Smooth muscle cell (in vitro differentiated cells): ENCODE measurements around the gene CABYR. TPM values are rescaled to one million over a fixed set of nuclear protein-coding genes. Genes with fewer than 3 reads are reported as not detected.

Experiments used
- DNase-seq: peaks from one replicate; lab custom pipeline; 2025; ENCODE audit not compliant: unreplicated experiment; lab: John Stamatoyannopoulos, UW
- H2AFZ ChIP-seq: fragments of 200-600 bp; sonication (generic); 2 replicates; pipeline ENCODE4 v1.6.0; 2016; ENCODE audit warnings: antibody characterized with exemption, low read depth, mild to moderate bottlenecking
- H3F3A ChIP-seq: fragments of 200-600 bp; sonication (generic); 2 replicates; pipeline ENCODE4 v1.6.0; 2017; ENCODE audit warnings: antibody characterized with exemption, low read depth
- H3K27ac ChIP-seq: fragments of 200-600 bp; sonication (generic); 2 replicates; pipeline ENCODE4 v1.5.1; 2016; ENCODE audit warnings: low read depth, mild to moderate bottlenecking
- H3K27me3 ChIP-seq: fragments of 200-600 bp; sonication (generic); 2 replicates; pipeline ENCODE4 v1.6.1; 2016; ENCODE audit warnings: low read depth, mild to moderate bottlenecking
- H3K36me3 ChIP-seq: fragments of 200-600 bp; sonication (generic); 2 replicates; pipeline ENCODE4 v1.5.1; 2016; ENCODE audit warnings: low read depth
- H3K4me1 ChIP-seq: fragments of 200-600 bp; sonication (generic); 2 replicates; pipeline ENCODE4 v1.5.1; 2016; ENCODE audit warnings: low read depth
- H3K4me2 ChIP-seq: fragments of 200-600 bp; sonication (generic); 2 replicates; pipeline ENCODE4 v1.6.0; 2016; ENCODE audit warnings: mild to moderate bottlenecking
- H3K4me3 ChIP-seq: fragments of 200-600 bp; sonication (generic); 2 replicates; pipeline ENCODE4 v1.5.1; 2016; ENCODE audit warnings: mild to moderate bottlenecking
- H3K79me2 ChIP-seq: fragments of 200-600 bp; sonication (generic); 2 replicates; pipeline ENCODE4 v1.6.0; 2016; ENCODE audit warnings: low read depth, mild to moderate bottlenecking
- H3K9ac ChIP-seq: fragments of 200-600 bp; sonication (generic); 2 replicates; pipeline ENCODE4 v1.6.0; 2016; ENCODE audit warnings: low read depth
- H3K9me3 ChIP-seq: fragments of 200-600 bp; sonication (generic); replicated peaks from 2 replicates; pipeline ENCODE4 v1.5.1; 2016; ENCODE audit warnings: low read depth
- H4K20me1 ChIP-seq: fragments of 200-600 bp; sonication (generic); 2 replicates; pipeline ENCODE4 v1.6.0; 2016; ENCODE audit warnings: low read depth
- WGBS: methylation state at CpG from one replicate; pipeline ENCODE4 v1.1.7; 2016; ENCODE audit warnings: low lambda C conversion rate; 5-methylcytosine and 5-hydroxymethylcytosine counted together
- polyA plus RNA-seq: library from polyadenylated mRNA; unstranded; fragments of >200 nt; fragmentation: Nextera tagmentation; extraction: Ambion mirVana; gene quantifications from 2 replicates; pipeline ENCODE4 v1.2.1, GENCODE V29; 2016
- small RNA-seq: library from RNA; depleted of rRNA; stranded (forward); fragments of <200 nt; gene quantifications from one replicate; pipeline ENCODE3, GENCODE V24; 2014
- total RNA-seq: library from RNA; depleted of rRNA; stranded (reverse); fragments of >200 nt; gene quantifications from 2 replicates; pipeline ENCODE4 v1.2.3, GENCODE V29; 2014
- TF ChIP-seq, protein P1 (sequence below): fragments of 200-600 bp; sonication (generic); IDR thresholded peaks from 2 replicates; pipeline ENCODE4 v1.5.1; 2017; ENCODE audit warnings: borderline replicate concordance, mild to moderate bottlenecking, antibody characterized with exemption; ENCODE audit not compliant: insufficient read depth, poor library complexity, severe bottlenecking

Gene CABYR
- total and polyA plus RNA-seq, 2 experiments from 2014 or later = 4.0 to 7.0 TPM

DNA sequence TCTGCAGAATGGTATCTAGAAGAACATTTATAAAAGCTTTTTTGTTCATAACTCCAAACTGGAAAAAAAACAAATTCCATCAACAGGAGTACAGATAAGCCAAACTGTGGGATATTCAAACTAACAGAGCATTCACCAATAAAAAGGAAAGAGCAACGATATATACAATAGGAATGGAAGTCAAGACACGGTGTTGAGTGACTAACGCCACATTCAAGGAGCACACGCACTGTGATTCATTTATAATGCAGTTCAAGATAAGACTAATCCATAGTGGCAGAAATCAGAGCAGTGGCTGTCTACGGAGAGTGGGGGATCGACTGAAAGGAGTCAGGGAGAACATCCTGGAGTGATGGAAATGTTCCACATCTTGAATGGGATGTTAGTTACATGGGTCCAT lies 70.7 kb downstream of the CABYR start:
- no peak overlapping the region for H3K9ac ChIP-seq
- H3K27me3 ChIP-seq = no peaks in the 10 kb centered on the region
- DNase-seq = no peak
- H3K27ac ChIP-seq = no peak overlapping the region
- no peaks in the 10 kb centered on the region for H3K79me2 ChIP-seq
- H3K4me3 ChIP-seq = no peak overlapping the region
- 15% methylated on average over 6 of the region's 6 CpGs for WGBS
- no peaks in the 10 kb centered on the region for H3K36me3 ChIP-seq
- peaks cover 3% of the 10 kb centered on the region for H3F3A ChIP-seq
- TF ChIP-seq, protein P1, sequence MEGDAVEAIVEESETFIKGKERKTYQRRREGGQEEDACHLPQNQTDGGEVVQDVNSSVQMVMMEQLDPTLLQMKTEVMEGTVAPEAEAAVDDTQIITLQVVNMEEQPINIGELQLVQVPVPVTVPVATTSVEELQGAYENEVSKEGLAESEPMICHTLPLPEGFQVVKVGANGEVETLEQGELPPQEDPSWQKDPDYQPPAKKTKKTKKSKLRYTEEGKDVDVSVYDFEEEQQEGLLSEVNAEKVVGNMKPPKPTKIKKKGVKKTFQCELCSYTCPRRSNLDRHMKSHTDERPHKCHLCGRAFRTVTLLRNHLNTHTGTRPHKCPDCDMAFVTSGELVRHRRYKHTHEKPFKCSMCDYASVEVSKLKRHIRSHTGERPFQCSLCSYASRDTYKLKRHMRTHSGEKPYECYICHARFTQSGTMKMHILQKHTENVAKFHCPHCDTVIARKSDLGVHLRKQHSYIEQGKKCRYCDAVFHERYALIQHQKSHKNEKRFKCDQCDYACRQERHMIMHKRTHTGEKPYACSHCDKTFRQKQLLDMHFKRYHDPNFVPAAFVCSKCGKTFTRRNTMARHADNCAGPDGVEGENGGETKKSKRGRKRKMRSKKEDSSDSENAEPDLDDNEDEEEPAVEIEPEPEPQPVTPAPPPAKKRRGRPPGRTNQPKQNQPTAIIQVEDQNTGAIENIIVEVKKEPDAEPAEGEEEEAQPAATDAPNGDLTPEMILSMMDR = no peak
- H3K9me3 ChIP-seq = no peaks in the 10 kb centered on the region
- H4K20me1 ChIP-seq = no peaks in the 10 kb centered on the region
- H3K4me2 ChIP-seq = no peak overlapping the region
- no peak overlapping the region for H2AFZ ChIP-seq
- H3K4me1 ChIP-seq = peaks cover 15% of the 10 kb centered on the region

Small RNAs within 50 kb of the gene (small RNA-seq; reads per million reads assigned to genes)
- gene RF00017 (not detected), gene RNA5SP452 (0.42 reads per million, percentile 13 among the genes with 10 or more reads in this experiment), gene RNU5A-6P (0.26 reads per million, percentile 2 among the genes with 10 or more reads in this experiment)

Other genes starting within 250 kb of the CABYR start
- 10.4 TPM in 2 replicates for gene TTC39C, start 124.3 kb upstream of the CABYR start, total RNA-seq
- gene TTC39C, start 124.3 kb upstream of the CABYR start, polyA plus RNA-seq = 3.1 and 4.6 TPM in 2 replicates